Measurements from ENCODE around the gene DEPP1. TPM values are rescaled to one million over a fixed set of nuclear protein-coding genes. Genes with fewer than 3 reads are reported as not detected.

The DEPP1 gene
- total RNA-seq, 1 donor from 2014 or later: 16.6 TPM

- peaks cover 46% of the 10 kb centered on the region for H3K4me1 Mint-ChIP-seq (ENCODE audit: low read depth)
- no peak for TF ChIP-seq CTCF (IDR thresholded peaks at IDR 0.05; ENCODE audit: unreplicated experiment)
- no peak overlapping the region for H3K27ac Mint-ChIP-seq
- no peak overlapping the region for H3K4me3 Mint-ChIP-seq (ENCODE audit: low read depth)
- H3K36me3 Mint-ChIP-seq (ENCODE audit: insufficient read depth): peaks cover 3% of the 10 kb centered on the region
- no peak for DNase-seq (ENCODE audit: low spot score, unreplicated experiment)
- H3K9me3 Mint-ChIP-seq (ENCODE audit: low read depth): no peaks in the 10 kb centered on the region
- no peaks in the 10 kb centered on the region for H3K27me3 Mint-ChIP-seq
Observed at GRCh38 chr10:44982114-44982460, 3.5 kb upstream of the DEPP1 start.

GRCh38 chr10:44981172-44982113, 2.8 kb upstream of the DEPP1 start:
- H3K9me3 Mint-ChIP-seq (ENCODE audit: low read depth): no peaks in the 10 kb centered on the region
- no peak for TF ChIP-seq CTCF (IDR thresholded peaks at IDR 0.05; ENCODE audit: unreplicated experiment)
- no peak for DNase-seq (ENCODE audit: low spot score, unreplicated experiment)
- peaks cover 50% of the 10 kb centered on the region for H3K4me1 Mint-ChIP-seq (ENCODE audit: low read depth)
- peak overlapping the region; percentile 75 for H3K27ac Mint-ChIP-seq
- no peak overlapping the region for H3K4me3 Mint-ChIP-seq (ENCODE audit: low read depth)
- H3K27me3 Mint-ChIP-seq: no peaks in the 10 kb centered on the region
- peaks cover 3% of the 10 kb centered on the region for H3K36me3 Mint-ChIP-seq (ENCODE audit: insufficient read depth)

DNA sequence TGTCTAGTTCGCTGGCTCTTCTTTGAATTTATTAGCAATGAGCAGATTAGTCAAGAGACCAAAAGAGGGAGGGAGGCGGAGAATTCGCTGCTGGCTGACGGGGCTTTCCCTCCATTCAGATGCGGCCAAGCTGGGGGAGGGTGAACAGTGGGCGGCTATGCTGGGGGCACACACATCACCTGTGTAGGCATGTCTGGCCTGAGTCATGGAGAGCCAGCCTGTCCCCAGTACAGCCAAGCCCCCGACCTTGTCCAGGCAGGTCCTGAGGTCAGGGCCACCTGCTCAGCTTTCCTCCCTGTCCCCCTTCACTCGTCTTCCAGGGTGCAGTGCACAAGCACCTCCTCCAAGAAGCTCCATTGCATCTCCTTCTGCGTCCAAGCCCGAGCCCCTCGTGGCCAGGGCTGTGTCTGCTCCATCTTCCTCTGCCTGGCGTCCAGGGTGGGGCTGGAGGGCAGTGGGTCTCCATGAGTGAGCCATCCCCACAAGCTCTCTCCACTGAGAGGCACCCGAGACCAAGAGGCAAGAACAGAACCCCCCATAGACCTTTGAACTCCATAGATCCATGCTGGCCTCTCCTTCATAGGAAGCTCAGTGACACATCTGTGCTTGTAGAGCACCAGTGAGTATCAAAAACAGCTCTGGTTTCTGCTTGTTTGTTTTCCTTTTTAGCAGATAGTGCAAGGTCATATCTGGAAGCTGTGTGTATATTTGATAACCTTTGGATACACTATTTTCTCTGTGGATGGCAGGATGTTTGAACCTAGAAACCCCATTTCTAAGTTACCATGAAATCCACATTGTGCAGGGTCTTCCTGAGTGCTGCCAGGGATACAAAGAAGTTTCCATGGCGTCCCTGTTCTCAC, 1.9 kb upstream of the DEPP1 start:
- Mint-ChIP-seq H3K4me1 (ENCODE audit: low read depth) (peaks cover 55% of the 10 kb centered on the region), H3K36me3 (ENCODE audit: insufficient read depth) (peaks cover 1% of the 10 kb centered on the region), H3K9me3 (ENCODE audit: low read depth) (no peaks in the 10 kb centered on the region), H3K4me3 (ENCODE audit: low read depth) (peak overlapping the region; percentile 38), H3K27me3 (no peaks in the 10 kb centered on the region), H3K27ac (peak overlapping the region; percentile 67)
- no peak for TF ChIP-seq CTCF (IDR thresholded peaks at IDR 0.05; ENCODE audit: unreplicated experiment)
- no peak for DNase-seq (ENCODE audit: low spot score, unreplicated experiment)

- no peak for TF ChIP-seq CTCF (IDR thresholded peaks at IDR 0.05; ENCODE audit: unreplicated experiment)
- H3K27ac Mint-ChIP-seq: peak overlapping the region; percentile 95
- no peak overlapping the region for H3K4me3 Mint-ChIP-seq (ENCODE audit: low read depth)
- no peaks in the 10 kb centered on the region for H3K27me3 Mint-ChIP-seq
- no peak for DNase-seq (ENCODE audit: low spot score, unreplicated experiment)
- H3K9me3 Mint-ChIP-seq (ENCODE audit: low read depth): no peaks in the 10 kb centered on the region
- H3K4me1 Mint-ChIP-seq (ENCODE audit: low read depth): peaks cover 54% of the 10 kb centered on the region
- H3K36me3 Mint-ChIP-seq (ENCODE audit: insufficient read depth): peaks cover 1% of the 10 kb centered on the region
Observed at GRCh38 chr10:44979281-44980191, 927 bp upstream of the DEPP1 start.

Measured in progenitor cell of endocrine pancreas (in vitro differentiated cells).